NAMALWA (cell line): ENCODE data around the gene TLK1.

Experiments used
- DNase-seq: peaks from one replicate; pipeline ENCODE4 v3.0.0-alpha.2; 2015; ENCODE audit warnings: low spot score

Gene TLK1

GRCh38 chr2:171160119-171160955 lies at the start of gene TLK1:
Gene TLK1, minus strand, starts transcription at chr2:171160893. Its CDS starts 465 bp downstream, at chr2:171160428.
- peak; percentile 87 for DNase-seq

GRCh38 chr2:171210216-171210863 lies 49.6 kb upstream of the TLK1 start:
- no peak for DNase-seq

- no peak for DNase-seq
Measured at GRCh38 chr2:171208657-171209056, 48.0 kb upstream of the TLK1 start.

GRCh38 chr2:171206422-171207115 lies 45.9 kb upstream of the TLK1 start:
- DNase-seq = no peak

GRCh38 chr2:171205551-171205950 lies 44.9 kb upstream of the TLK1 start:
- no peak for DNase-seq

- no peak for DNase-seq
Measured at GRCh38 chr2:171201767-171202166, 41.1 kb upstream of the TLK1 start.

GRCh38 chr2:171201271-171201670 lies 40.6 kb upstream of the TLK1 start:
- DNase-seq = no peak

- DNase-seq = no peak
Measured at GRCh38 chr2:171200469-171200868, 39.8 kb upstream of the TLK1 start.

GRCh38 chr2:171191021-171191420 lies 30.3 kb upstream of the TLK1 start:
- DNase-seq = no peak

- DNase-seq = no peak
Measured at GRCh38 chr2:171187819-171188218, 27.1 kb upstream of the TLK1 start.

GRCh38 chr2:171187177-171187576 lies 26.5 kb upstream of the TLK1 start:
- no peak for DNase-seq

- no peak for DNase-seq
Measured at GRCh38 chr2:171185941-171186340, 25.2 kb upstream of the TLK1 start.

GRCh38 chr2:171185165-171185818 lies 24.6 kb upstream of the TLK1 start:
- no peak for DNase-seq

GRCh38 chr2:171181064-171182049 lies 20.7 kb upstream of the TLK1 start:
- no peak for DNase-seq

- no peak for DNase-seq
Measured at GRCh38 chr2:171180229-171180930, 19.7 kb upstream of the TLK1 start.

GRCh38 chr2:171178993-171179392 lies 18.3 kb upstream of the TLK1 start:
- no peak for DNase-seq

- DNase-seq = no peak
Measured at GRCh38 chr2:171176516-171176915, 15.8 kb upstream of the TLK1 start.

GRCh38 chr2:171174075-171174474 lies 13.4 kb upstream of the TLK1 start:
- DNase-seq = no peak

- DNase-seq = no peak
Measured at GRCh38 chr2:171173087-171173486, 12.4 kb upstream of the TLK1 start.

GRCh38 chr2:171171808-171172207 lies 11.1 kb upstream of the TLK1 start:
- DNase-seq = no peak

- no peak for DNase-seq
Measured at GRCh38 chr2:171169839-171170238, 9.1 kb upstream of the TLK1 start.
